Measurements from ENCODE around the gene HSD11B1.

GRCh38 chr1:209710847-209711246, 6.2 kb downstream of the HSD11B1 start:
- TF ChIP-seq SIN3A (IDR thresholded peaks at IDR 0.05; ENCODE audit: borderline replicate concordance, insufficient read depth, low read depth, low read length) = no peak
- TF ChIP-seq TCF7L2 (IDR thresholded peaks at IDR 0.05; ENCODE audit: low read depth, low read length) = no peak
